SHP77 (cell line): ENCODE measurements around the gene FUT7.

Experiments
- DNase-seq, 2 experiments: peaks; one replicate each; lab custom pipeline; 2025; lab: John Stamatoyannopoulos, UW

Gene FUT7

GRCh38 chr9:137032858-137033257 lies 970 bp upstream of the FUT7 start:
- no peak for DNase-seq

DNA sequence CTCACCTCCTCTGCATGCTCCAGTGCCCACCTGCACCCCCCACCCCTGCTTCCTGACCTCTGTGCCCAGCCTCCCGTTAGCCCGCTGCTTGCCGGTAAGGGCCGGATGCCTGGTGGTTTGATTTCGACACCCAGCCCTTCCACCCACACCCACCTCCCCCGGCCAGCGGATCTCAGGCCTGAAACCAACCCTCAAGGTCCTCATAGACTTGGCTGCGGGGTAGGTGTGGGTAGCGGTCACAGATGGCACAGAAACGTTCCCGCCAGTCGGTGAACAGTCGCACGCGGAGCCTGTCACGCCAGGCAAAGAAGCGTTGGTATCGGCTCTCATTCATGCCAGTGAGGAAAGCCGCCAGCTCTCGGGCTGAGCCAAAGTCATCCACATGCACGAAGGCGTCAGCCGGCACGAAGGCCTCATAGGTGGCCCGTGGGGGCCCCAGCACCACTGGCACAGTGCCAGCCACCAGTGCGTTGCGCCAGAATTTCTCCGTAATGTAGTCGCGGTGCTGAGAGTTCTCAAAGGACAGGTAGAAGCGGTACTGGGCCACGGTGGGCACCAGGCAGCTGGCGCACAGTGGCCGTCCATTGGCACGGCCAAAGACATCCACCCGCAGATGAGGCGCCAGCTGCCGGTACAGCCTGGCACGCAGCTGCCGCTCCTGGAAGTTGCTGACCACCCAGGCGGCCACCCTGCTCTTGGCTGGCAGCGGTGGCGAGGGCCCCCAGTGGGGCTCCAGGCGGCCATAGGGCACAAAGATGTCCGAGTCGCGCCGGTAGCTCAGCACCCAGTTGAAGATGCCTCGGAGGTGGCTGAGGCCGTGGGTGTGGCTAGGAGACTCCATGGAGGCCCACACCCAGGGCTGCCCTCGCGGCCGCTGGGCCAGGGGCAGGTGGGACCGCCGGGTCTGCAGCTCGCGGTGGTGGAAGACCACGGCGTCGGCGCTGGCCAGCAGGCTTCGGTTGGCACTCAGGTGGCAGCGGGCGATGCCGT lies 1.1 kb downstream of the FUT7 start:
- no peak for DNase-seq

- no peak for DNase-seq
These were observed 1.9 kb downstream of the FUT7 start for GRCh38 chr9:137030006-137030405.

- peak; percentile 39 to 41 for DNase-seq
These were observed 2.6 kb downstream of the FUT7 start for GRCh38 chr9:137029058-137029936.

GRCh38 chr9:137028263-137029057 lies 3.4 kb downstream of the FUT7 start:
- peak in 1 of 2 experiments; percentile 58 for DNase-seq

- no peak for DNase-seq
These were observed 4.3 kb downstream of the FUT7 start, which contains the start of gene ABCA2 for GRCh38 chr9:137027369-137028262. TSS of gene ABCA2 (minus strand) at chr9:137028237. CDS start at chr9:137028140, 97 bp downstream.

- DNase-seq: no peak
These were observed 5.1 kb downstream of the FUT7 start for GRCh38 chr9:137026828-137027227.

- DNase-seq: no peak
These were observed 5.5 kb downstream of the FUT7 start for GRCh38 chr9:137026384-137026783.

- DNase-seq: peak; percentile 49 to 83
These were observed 6.3 kb downstream of the FUT7 start for GRCh38 chr9:137025517-137025966.

DNA sequence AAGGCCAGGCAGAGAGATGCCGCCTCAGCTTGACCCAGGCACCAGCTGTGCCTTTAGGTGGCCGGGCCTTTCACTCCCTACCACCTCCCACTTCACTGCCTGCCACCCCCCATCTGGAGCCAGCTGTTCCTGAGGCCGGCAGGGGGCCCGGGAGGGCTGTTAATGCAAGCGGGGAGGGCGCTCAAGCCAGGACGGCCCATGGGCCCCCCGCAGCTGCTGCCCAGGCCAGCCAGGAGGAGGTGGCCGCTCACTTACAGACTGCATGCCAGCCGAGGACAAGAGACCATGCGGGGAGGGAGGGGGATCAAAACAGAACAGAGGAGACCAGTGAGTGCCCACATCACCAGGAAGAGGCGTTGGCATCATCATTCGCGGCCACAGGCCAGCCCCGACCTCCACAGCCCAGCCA lies 8.3 kb downstream of the FUT7 start:
- DNase-seq: no peak

DNA sequence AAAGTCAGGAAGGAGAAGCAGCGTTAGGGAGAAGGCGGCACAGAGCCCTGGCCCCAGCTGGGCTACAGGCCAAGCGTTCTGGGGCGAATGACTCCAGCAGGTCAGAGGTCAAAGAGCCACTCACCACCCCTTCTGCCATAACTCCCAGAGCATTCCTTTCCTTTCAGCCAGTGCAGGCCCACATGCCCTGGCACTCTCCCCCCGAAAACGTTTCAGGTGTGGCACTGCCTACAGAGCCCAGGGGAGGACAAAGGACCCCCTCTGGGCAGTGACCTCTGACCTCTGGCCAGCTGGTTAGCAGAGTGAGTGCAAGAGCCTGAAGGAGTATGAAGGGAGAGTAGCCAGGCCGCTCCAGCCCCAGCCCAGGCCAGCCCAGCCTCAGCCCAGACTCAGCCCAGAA lies 8.7 kb downstream of the FUT7 start:
- no peak for DNase-seq

- DNase-seq: no peak
These were observed 9.3 kb downstream of the FUT7 start for GRCh38 chr9:137022662-137023008.

- DNase-seq: peak in 1 of 2 experiments; percentile 48
These were observed 9.8 kb downstream of the FUT7 start for GRCh38 chr9:137021979-137022661.

DNA sequence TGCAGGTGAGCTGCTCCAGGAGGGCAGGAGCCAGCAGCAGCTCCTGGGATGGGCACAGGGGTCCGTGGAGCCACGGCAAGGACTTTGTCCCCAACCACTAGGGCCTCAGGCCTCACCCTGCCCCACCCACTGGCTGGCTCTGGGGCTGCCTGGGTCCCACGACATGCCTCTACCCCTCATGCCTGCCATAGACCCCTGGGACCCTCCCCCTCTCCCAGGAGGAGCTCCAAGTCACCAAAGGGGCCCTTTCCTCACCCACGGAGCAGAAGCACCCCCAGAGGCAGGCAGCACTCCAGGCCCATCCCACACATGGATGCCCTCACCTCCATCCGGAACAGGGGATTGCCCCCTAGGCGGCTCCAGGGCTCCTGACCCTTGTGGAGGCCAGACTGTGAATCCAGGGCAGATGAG lies 10.3 kb downstream of the FUT7 start:
- no peak for DNase-seq

GRCh38 chr9:137020771-137021567 lies 10.9 kb downstream of the FUT7 start:
- DNase-seq: no peak

GRCh38 chr9:137019891-137020683 lies 11.8 kb downstream of the FUT7 start:
- no peak for DNase-seq

DNA sequence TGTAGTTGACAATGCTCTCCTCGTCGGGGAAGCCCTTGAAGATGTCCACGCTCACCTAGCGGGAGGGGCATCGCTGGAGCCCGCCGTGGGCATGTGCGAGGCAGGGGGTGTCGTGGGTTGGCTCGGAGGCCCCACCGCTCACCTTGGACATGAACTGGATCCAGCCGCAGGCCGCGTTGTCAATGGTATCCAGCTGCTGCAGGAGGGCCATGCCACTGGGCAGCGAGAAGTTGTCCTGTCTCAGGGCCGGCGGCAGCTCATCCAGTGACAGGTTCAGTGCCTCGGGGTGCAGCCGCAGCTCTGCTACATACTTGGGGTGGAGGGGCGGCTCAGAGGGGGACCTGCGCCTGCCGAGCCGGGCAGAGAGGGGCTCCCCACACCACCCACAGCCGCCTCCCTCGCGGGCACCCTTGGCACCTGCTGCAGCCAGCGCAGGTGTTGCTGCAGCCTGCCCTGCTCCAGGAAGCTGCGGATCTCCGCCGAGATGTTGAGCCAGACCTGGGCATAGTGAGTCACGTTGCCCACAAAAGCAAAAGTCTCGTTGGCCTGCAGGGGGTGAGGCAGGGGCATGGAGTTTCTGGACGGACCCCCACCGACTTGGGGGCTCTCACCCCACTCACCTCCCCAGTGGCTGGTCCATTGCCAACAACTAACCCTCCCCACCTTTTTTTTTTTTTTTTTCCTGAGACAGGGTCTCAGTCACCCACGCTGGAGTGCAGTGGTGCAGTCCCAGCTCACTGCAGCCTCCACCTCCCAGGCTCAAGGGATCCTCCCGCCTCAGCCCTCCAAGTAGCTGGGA lies 12.9 kb downstream of the FUT7 start:
- DNase-seq: no peak
